NOMO-1 (cell line): ENCODE measurements around the gene SLC7A4.

Source experiments
- DNase-seq, 2 experiments: peaks; one replicate each; lab custom pipeline; 2025; ENCODE audit not compliant: unreplicated experiment in 2 of 2; lab: John Stamatoyannopoulos, UW

SLC7A4 gene

DNA sequence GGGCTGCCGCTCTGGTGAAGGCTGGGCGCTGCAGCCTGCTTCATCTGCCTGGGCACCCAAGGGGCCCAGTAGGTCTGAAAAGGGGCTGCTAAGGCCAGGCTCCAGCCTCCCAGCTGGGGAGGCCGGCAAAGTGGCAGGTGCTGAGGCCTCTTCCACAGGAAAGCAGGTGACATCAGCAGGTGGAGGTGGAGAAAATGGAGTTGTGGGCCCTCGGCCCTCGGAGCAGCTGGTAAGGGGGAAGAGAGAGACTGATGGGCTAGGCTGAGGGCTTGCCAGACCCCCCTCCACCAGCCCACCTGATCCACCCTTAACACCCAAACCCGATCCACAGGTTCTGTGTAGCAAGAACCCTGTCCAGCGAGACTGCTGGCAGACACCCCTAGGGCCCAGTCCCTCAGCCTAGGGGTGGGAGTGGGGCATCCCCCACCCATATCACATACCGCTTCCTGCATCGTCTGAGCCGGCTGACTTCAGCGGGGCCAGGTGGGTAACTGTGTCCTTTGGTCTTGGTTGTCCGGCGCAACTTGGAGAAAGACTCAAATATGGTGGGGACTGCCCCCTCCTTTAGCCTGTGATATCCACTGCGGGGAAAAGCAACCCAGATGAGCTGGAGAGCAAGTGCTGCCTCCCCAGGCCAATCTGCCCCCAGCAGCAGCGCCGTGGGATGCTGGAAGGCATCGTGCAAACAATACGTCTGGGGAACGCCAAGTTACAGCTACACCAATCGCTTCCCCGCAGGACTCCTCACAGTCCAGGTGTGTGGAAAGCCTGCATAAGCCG is 32.0 kb downstream of the SLC7A4 start:
- DNase-seq: no peak

DNA sequence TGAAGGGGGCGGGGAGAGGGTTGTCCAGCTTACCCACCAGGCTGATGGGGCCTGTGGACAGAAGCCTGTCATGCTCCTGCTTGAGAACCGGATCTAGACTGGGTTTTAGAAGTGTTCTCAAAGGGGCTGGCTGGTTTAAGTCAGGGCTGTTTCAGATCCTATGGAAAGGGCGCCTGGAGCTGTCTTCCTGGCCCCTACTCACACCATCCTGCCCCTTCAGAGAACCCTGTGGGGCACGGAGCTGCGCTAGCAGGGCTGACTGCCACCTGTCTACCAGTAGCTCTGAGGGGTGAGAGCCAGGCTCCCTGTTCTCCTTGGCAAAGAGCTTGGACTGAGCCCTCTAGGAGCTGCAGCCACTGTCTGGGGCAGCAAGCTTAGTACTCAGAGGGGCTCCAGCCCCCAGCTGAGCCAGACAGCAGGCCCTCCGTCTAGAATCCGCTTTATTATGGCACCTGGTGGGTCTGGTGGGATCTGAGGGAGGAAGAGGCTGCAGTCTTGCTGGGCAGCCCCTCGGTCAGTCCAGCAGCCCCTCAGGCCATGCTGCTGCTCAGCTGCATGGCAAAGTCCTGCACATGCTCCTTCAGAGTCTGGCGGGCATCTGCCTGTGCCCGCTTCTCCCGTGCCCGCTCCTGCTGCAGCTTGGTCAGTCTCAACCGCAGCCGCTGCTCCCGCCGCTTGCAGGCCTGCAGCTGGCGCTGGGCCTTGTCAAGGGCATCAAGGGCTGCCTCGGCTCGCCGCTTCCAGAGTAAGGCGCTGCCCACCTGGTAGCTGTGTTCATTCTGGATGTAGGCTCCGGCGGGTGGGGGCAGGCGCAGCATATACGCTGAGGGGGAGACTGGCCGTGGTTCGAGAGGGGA is 32.8 kb downstream of the SLC7A4 start:
- DNase-seq: no peak

- no peak for DNase-seq
Observed at GRCh38 chr22:20998411-20999336, 33.7 kb downstream of the SLC7A4 start.

DNA sequence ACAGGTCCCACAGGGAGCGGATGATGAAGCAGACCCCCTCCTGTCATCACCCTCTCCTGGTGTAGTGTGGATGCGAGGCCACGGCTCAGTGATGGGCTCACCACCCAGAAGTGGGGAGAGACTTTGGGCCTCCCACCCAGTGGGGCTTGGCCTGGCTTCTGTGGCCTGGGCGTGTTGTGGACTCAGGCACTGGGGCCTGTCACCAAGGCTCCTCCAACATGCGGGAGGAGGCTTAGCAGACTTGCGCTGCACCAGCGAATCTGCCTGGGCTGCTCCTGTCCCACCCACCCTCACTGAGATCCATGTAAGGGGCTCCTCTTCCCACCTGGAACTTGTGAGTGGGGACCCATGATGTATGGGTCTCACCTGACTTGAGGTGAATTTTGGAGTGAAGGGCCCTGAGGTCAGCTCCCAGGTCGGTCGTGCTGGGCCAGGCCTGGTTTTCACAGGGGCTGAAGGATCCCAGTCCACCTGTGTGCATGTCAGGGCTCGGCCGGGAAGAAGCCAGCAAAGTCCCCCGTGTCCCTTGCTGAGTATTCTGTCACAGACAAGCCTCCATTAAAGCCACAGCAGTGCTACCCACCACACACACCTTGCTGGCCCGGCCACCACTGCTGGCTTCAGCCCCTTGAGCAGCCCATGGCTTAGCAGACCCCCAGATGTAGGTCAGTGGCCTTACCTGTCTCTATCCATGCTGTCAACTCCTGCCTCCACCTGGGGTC is 34.7 kb downstream of the SLC7A4 start:
- DNase-seq: no peak

- DNase-seq: no peak
Observed at GRCh38 chr22:20996598-20997535, 35.5 kb downstream of the SLC7A4 start.

GRCh38 chr22:20996031-20996410 is 36.3 kb downstream of the SLC7A4 start:
- no peak for DNase-seq

DNA sequence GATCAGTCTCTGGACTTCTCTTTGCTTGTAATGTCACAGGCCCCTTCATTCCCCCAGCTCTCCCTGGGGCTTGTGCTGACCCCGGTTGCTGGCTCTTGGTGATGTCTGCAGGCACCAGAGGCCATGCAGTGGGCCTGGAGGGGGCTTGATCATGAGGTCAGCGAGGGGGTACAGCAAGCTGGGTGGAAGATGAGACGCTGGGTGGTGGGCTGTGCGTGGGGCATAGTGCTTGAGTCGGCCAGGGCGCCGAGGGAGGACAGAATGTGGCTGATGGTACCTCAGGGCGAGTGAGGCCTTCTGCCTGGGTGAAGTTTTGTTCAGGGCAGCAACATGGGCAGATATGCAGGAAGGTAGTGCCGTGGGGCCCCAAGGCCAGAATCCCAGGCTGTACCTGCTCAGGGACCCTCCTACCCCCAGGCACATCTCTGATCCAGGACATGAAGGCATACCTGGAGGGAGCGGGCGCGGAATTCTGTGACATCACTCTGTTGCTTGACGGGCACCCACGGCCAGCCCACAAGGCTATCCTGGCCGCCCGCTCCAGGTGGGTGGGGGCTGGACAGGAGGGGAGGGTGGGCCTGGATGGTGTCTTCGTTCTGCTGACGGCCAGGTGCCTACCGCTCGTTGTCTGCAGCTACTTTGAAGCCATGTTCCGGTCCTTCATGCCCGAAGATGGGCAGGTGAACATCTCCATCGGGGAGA is 36.9 kb downstream of the SLC7A4 start:
- no peak for DNase-seq

- DNase-seq: no peak
Observed at GRCh38 chr22:20994902-20995241, 37.5 kb downstream of the SLC7A4 start.

GRCh38 chr22:20994128-20994901 is 38.0 kb downstream of the SLC7A4 start:
- DNase-seq: no peak

DNA sequence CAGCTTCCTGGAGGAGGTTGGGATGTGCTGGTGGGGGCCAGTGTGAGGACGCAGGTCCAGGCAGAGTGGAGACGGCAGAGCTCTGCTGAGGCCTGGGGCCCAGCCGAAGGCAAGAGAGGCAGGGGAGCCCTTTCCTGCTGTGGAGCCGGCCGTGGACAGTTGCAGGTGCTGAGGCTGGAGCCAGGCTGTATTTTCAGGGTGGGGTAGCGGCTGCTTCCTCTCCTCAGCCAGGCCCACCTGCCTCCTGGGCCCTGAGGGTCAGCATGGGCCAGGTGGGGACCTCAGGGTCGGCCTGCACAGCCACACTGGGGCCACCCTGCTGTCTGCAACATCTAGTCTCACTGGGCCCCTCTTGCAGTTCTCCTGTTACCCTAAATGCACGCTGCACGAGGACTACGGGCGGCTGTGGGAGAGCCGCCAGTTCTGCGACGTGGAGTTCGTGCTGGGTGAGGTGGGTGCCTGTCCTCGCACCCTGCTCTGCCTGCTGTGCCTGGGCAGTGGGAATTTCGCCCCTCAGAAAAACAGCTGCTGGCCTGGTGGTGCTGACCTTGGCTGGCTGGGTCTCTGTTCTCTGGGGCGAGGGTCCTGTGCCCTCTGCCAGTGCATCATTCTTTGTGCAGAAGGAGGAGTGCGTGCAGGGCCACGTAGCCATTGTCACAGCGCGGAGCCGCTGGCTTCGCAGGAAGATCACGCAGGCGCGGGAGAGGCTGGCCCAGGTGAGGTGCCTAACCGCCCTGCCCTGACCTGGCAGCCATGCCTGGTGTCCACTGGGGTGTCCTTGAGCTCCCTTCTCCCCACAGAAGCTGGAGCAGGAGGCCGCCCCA is 38.8 kb downstream of the SLC7A4 start:
- no peak for DNase-seq

DNA sequence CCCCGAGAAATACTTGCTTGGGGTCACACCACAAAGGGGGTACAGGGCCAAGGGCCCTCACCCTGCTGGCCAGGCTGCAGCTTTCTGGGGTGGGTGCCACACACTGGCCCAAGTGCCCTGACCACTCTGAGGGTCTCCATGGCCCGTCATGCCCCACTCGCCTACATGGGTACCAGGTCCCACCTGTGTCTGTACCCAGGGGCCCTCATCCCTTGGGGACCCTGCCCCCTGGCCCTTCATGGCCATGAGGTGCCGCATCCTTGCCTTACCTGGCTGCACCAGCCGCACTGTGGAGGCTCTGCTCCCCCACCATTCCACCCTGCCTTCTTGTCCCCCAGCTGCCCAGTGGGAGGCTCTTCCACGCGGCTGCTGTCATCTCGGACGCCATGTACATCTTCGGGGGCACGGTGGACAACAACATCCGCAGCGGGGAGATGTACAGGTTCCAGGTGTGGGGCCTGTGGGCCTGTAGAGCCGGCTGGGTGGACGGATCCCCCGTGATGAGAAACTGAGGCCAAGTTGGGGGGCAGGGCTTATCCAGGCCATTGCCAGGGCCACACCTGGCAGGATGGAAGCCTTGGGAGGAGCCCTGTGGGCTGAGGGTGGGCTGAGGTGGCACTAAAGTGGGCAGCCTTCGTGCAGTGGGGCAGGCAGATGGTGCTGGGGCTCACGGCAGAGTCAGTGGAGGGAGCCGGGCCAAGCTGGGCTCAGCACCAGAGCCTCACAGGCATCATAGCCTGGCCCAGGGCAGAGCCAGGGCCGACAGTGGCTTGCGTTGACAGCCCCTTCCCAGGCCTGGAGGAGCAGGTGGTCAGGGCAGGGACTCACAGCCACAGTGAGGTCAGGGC is 39.7 kb downstream of the SLC7A4 start:
- no peak for DNase-seq

GRCh38 chr22:20992056-20992442 is 40.3 kb downstream of the SLC7A4 start:
- DNase-seq: no peak

DNA sequence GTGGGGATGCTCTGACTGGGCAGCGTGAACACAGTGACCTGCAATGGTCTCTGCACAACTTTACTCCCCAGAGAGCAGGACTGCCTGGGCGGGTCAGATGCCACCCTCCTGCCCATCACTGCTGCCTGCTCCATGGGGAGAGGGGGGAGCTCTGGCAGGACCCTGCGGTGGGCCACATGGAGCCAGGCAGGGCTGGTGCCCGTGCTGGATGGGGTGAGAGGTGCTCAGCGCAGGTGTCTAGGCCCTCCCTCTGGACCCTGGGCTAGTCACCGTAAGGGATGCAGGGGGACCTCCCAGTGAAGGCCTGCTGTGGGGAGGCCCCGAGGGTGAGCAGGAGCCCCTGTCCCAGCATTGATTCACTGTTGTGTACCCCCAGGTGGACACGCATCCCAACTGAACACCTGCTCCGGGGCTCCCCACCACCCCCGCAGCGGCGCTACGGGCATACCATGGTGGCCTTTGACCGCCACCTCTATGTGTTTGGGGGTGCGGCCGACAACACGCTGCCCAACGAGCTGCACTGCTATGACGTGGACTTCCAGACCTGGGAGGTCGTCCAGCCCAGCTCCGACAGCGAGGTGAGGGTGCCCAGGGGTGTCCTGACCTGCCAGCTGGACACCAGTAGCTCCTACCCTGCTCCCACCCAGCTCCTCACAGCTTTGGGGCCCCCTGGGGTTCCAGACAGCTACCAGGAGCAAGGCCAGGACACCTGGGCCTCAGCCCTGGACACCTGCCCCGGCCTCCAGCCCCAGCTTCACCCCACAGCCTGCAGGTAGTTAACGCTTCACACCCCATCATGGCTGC is 40.9 kb downstream of the SLC7A4 start:
- no peak for DNase-seq

DNA sequence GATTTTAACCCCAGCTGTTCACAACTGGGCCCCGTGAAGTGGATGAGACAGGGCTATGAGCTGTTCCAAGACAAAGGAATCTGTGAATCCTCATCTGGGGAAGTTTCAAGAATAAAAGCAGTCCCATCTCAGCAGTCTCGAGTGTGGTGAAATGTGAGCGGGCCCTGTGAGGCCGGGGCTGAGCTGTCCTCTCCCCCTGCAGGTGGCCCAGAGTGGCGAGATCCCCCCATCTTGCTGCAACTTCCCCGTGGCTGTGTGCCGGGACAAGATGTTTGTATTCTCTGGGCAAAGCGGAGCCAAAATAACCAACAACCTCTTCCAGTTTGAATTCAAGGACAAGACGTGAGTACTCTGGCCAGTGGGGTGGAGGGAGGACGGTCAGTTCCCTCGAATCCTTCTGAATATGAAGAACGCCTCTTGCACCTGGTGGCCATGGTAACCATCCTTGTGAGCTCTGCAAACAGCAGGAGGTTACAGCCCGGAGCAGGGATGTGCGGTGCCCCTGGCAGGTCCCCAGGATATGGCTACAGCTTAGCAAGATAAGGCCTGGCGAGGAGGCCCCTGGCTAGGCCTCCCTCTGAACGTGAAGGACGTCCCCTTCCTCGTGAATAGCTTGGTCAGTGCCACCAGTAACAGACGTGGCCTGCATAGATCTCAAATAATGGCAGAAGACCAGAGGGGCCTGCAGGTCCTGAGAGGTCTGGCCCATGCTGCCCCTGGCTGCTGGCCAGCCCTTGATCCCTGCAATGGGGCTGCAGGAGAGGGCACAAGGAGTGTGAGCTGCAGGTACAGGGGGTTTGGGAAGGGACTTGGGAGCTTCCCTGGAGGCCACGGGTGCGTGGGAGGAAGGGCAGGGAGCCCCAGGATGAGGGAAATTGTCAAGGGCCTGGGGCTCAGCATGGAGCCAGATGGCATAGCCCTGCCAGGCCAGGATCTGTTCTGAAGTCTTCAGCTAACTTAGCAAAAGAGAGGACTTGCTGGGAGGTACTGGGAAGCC is 41.9 kb downstream of the SLC7A4 start:
- DNase-seq: no peak
